ENCODE results near the gene LAMB3. TPM values are rescaled to one million over a fixed set of nuclear protein-coding genes. Genes with fewer than 3 reads are reported as not detected.

Gene LAMB3
- total RNA-seq, 1 experiment from 2014 or later = 70.2 TPM

DNA sequence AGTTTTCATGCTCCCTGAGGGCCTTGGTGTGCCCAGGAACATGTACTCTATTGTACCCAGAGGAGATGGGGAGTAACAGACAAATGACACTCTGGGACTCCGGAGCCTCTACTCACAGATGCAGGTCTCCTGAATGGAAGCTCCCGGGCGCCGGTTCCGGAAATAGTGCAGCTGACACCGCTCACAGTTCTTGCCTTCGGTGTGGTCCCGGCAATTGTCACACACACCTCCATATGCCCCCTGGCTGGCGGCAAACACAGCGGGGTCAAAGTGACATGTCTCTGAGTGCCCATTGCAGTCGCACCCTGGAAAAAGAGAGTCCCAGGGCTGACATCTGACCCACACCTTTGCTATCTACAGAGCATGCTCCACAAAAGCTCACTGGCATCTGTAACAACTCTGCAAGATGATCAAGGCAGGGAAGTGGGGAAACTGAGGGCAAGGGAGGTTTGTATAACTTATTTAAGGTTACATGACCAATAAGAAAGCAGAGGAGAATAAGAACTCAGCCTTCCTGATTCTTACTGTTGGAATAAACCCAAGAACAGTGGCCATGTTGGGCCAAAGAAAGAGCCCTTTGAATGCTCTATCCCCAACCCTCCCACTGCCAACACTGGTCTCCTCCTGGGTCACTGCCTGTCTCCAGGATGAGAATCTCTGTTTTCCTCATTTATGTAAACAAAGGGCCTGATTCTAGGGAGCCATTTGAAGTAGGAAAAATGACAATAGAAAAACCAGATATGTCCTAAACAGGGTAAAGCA is 22.4 kb downstream of the LAMB3 start (continued):
- TF ChIP-seq, protein P1, sequence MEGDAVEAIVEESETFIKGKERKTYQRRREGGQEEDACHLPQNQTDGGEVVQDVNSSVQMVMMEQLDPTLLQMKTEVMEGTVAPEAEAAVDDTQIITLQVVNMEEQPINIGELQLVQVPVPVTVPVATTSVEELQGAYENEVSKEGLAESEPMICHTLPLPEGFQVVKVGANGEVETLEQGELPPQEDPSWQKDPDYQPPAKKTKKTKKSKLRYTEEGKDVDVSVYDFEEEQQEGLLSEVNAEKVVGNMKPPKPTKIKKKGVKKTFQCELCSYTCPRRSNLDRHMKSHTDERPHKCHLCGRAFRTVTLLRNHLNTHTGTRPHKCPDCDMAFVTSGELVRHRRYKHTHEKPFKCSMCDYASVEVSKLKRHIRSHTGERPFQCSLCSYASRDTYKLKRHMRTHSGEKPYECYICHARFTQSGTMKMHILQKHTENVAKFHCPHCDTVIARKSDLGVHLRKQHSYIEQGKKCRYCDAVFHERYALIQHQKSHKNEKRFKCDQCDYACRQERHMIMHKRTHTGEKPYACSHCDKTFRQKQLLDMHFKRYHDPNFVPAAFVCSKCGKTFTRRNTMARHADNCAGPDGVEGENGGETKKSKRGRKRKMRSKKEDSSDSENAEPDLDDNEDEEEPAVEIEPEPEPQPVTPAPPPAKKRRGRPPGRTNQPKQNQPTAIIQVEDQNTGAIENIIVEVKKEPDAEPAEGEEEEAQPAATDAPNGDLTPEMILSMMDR (IDR thresholded peaks at IDR 0.05 in 2 of 3, conservative IDR thresholded peaks at IDR 0.05 in 1 of 3; ENCODE audit: borderline replicate concordance in 1 of 3, insufficient read depth in 1 of 3, low read depth in 2 of 3, low read length in 2 of 3) = no peak
- TF ChIP-seq FOSL1 (IDR thresholded peaks at IDR 0.05; ENCODE audit: low read depth) (no peak), RAD21 (IDR thresholded peaks at IDR 0.05; ENCODE audit: low read depth) (no peak)

DNA sequence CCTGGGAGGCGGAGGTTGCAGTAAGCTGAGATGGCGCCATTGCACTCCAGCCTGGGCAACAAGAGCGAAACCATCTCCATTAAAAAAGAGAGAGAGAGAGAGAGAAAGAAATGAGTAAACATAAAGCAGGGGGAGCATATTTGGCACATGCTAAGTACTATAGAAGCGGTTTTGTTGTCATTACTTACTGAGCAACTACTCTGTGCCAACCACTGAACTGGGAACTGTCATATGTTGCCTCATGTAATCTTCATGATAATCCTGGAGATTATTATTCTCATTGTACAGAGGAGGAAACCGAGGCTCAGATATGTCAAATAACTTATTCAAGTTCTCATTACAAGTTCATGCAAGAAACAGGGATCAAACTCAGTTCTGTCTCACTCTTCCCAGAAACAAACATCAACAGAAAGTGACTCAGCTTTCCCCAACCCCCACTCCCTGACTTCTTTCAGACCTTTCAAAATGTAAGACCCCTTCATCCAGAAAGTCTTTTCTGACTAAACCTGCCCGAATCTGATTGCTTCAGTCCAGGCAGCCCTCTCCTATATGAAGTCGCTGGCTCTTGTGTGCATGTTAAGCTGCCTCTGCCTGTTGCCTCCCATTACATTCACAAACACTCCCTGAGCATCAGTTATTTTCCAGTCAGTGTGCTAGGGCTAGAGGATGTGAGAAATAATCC is 23.5 kb downstream of the LAMB3 start:
- intact Hi-C loops (cut with micrococcal nuclease) = no loop called here
- Histone ChIP-seq H3K9me3 (ENCODE audit: control insufficient read depth in 1 of 2, insufficient read depth in 1 of 2, low read depth in 1 of 2, low read length in 2 of 2) (no peaks in the 10 kb centered on the region), H3K27ac (ENCODE audit: low read depth, low read length) (no peak overlapping the region), H3K79me2 (ENCODE audit: insufficient read depth, low read length) (no peaks in the 10 kb centered on the region), H3K9me2 (ENCODE audit: insufficient read depth) (no peaks in the 10 kb centered on the region), H4K20me1 (ENCODE audit: insufficient read depth) (no peaks in the 10 kb centered on the region), H2AFZ (ENCODE audit: low read depth, low read length, poor library complexity, severe bottlenecking) (no peak overlapping the region), H3K36me3 (ENCODE audit: control insufficient read depth in 1 of 2, insufficient read depth in 2 of 2, low read length in 2 of 2) (0 out of 4 replicates have a peak, but pooled peaks cover 3 to 7% of the 10 kb centered on the region in 2 experiments), H3K27me3 (ENCODE audit: insufficient read depth, low read length) (no peaks in the 10 kb centered on the region), H3K9ac (ENCODE audit: low read length) (no peak overlapping the region), H3K4me2 (ENCODE audit: low read length) (no peak overlapping the region), H3K4me1 (ENCODE audit: control insufficient read depth in 1 of 2, insufficient read depth in 2 of 2, low read length in 2 of 2) (peaks cover 0 to 7% of the 10 kb centered on the region in 2 experiments; a peak in 2 of 4 replicates), H3K4me3 (replicated peaks in 1 of 2; ENCODE audit: low read depth in 1 of 2, low read length in 2 of 2) (no peak overlapping the region)
- ChIA-PET RAD21 (ENCODE audit: low non-redundant PET in 1 of 2, low total read pairs in 2 of 2, uncharacterized antibody in 2 of 2, unreplicated experiment in 2 of 2) (no interaction called here), POLR2A (no interaction called here), CTCF (no interaction called here)
- no peak for TF ChIP-seq ZFX (IDR thresholded peaks at IDR 0.05)
- no peak for TF ChIP-seq POLR2A (IDR thresholded peaks at IDR 0.05; ENCODE audit: borderline replicate concordance, extremely low read depth, insufficient read depth, insufficient read length)
- no peak for DNase-seq (ENCODE audit: low read depth, low spot score)
- no peak for ATAC-seq
- BruUV-seq (replicated peaks) = no TSS peak
